Neutrophil (primary cell): ENCODE data around the gene DKK3.

ENCODE experiments used
- H3K27ac ChIP-seq: fragments of 200-600 bp; sonication (generic); 2 replicates; pipeline ENCODE4 v1.5.1; 2016; ENCODE audit warnings: mild to moderate bottlenecking, moderate library complexity
- H3K27me3 ChIP-seq: fragments of 200-600 bp; sonication (generic); 2 replicates; pipeline ENCODE4 v1.6.0; 2016; ENCODE audit warnings: mild to moderate bottlenecking
- H3K36me3 ChIP-seq: fragments of 200-600 bp; sonication (generic); 2 replicates; pipeline ENCODE4 v1.5.1; 2017
- H3K4me1 ChIP-seq, 2 experiments: fragments of 200-600 bp in 1 of 2; sonication (generic) in 1 of 2; 1 replicate in 1 of 2; 2 replicates in 1 of 2; pipeline versions ENCODE4 v1.5.1 to v1.6.1; 2013 to 2016; ENCODE audit warnings: low read depth in 1 of 2, low read length in 1 of 2, mild to moderate bottlenecking in 1 of 2, moderate library complexity in 1 of 2; ENCODE audit not compliant: control insufficient read depth in 1 of 2, insufficient read depth in 1 of 2
- H3K4me3 ChIP-seq, 2 experiments: fragments of 200-600 bp in 1 of 2; sonication (generic) in 1 of 2; 1 replicate in 1 of 2; 2 replicates in 1 of 2; pipeline ENCODE4 v1.5.1; 2013 to 2016; ENCODE audit warnings: low read depth in 1 of 2, low read length in 1 of 2, mild to moderate bottlenecking in 1 of 2, moderate library complexity in 1 of 2
- H3K9me3 ChIP-seq: fragments of 200-600 bp; sonication (generic); 2 replicates; pipeline ENCODE4 v1.5.1; 2016
- CTCF ChIP-seq: fragments of 200-600 bp; sonication (generic); IDR thresholded peaks from 2 replicates; pipeline ENCODE4 v1.5.1; 2016; ENCODE audit warnings: antibody characterized with exemption

Gene DKK3

DNA sequence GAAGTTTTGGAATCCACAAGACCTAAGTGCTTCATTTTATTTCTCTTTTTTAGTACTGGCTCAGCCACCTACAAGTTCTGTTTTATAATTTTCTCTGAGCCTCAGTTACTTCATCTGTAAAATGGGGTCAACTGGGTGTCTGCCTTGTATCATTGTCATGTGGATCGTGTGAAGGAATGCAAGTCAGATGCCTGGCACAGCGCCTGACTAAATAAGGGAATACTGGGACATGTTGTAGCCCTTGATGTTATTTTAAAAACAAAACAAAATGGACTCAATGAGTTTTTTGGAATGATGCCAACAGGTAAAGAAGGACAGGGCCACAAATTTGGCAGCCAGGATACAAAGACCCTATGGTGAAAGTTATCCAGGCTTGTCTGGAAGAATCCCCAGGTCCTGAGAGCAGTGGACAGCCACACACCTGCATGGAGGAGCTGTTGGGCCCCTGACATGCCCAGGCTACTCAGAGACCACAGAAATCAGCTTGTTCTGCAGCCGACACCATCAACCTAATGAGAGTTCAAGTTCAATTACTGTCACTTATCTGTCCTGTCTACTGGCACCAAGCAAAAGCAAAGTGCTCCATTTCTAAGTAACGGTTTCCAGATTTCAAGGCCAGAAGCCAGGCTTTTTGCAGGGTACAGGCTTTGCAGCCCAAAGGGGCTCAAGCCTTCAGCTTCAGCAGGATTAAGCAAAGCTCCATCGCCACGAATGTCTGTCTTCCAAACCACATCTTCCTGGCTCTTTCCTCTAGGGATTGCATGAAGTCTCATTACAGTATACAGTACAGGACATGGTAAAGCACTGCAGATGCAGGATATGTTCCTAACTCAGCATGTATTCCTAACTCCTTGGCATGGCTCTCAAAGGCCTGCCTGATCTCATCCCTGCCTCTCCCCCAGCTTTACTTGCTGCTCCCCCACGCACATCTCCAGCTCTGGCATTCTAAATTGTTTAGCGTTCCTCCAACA is 18.4 kb downstream of the DKK3 start:
- Histone ChIP-seq H3K4me1 (no peaks in the 10 kb centered on the region), H3K36me3 (no peaks in the 10 kb centered on the region), H3K9me3 (no peaks in the 10 kb centered on the region), H3K27ac (no peak overlapping the region), H3K27me3 (peaks cover 8% of the 10 kb centered on the region), H3K4me3 (no peak overlapping the region)
- no peak for TF ChIP-seq CTCF

DNA sequence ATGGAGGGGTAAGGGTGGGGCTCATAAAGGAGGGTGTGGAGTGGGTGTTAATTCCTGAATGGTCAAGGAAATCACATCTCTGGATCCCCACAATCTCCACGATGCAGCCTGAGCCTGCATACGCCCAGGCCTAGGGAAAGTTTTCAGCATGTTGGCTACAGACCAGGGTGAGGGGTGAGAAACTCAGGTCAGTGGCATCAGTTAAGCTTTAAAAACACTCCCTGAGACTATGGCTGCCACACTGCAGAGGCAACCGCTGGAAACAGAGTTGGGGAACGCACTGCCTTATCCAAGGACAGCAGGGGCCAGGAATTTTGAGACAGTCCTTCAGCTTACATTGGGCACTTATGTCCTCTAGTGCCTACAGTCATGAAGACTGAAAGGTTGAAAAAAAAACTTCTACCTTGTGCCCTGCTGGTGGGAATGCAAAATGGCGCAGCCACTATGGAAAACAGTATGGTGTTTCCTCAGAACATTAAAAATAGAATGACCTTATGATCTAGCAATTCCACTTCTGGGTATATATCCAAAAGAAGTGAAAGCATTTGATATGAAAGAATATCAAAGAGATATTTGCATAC is 19.7 kb downstream of the DKK3 start:
- H3K4me1 ChIP-seq: no peaks in the 10 kb centered on the region
- peaks cover 8% of the 10 kb centered on the region for H3K27me3 ChIP-seq
- no peak for TF ChIP-seq CTCF
- no peak overlapping the region for H3K4me3 ChIP-seq
- H3K36me3 ChIP-seq: no peaks in the 10 kb centered on the region
- no peaks in the 10 kb centered on the region for H3K9me3 ChIP-seq
- H3K27ac ChIP-seq: no peak overlapping the region

GRCh38 chr11:11988099-11988651 is 20.3 kb downstream of the DKK3 start:
- H3K9me3 ChIP-seq: no peaks in the 10 kb centered on the region
- H3K27me3 ChIP-seq: peaks cover 8% of the 10 kb centered on the region
- H3K27ac ChIP-seq: no peak overlapping the region
- TF ChIP-seq CTCF: no peak
- no peaks in the 10 kb centered on the region for H3K4me1 ChIP-seq
- H3K36me3 ChIP-seq: no peaks in the 10 kb centered on the region
- H3K4me3 ChIP-seq: no peak overlapping the region

- no peak overlapping the region for H3K4me3 ChIP-seq
- no peak overlapping the region for H3K27ac ChIP-seq
- H3K9me3 ChIP-seq: no peaks in the 10 kb centered on the region
- H3K4me1 ChIP-seq: no peaks in the 10 kb centered on the region
- no peaks in the 10 kb centered on the region for H3K36me3 ChIP-seq
- peaks cover 8% of the 10 kb centered on the region for H3K27me3 ChIP-seq
- TF ChIP-seq CTCF: no peak
Measured at GRCh38 chr11:11987503-11988022, 20.9 kb downstream of the DKK3 start.

GRCh38 chr11:11985954-11986949 is 22.2 kb downstream of the DKK3 start:
- Histone ChIP-seq H3K4me3 (no peak overlapping the region), H3K9me3 (no peaks in the 10 kb centered on the region), H3K4me1 (no peaks in the 10 kb centered on the region), H3K27me3 (peaks cover 4% of the 10 kb centered on the region), H3K27ac (no peak overlapping the region), H3K36me3 (no peaks in the 10 kb centered on the region)
- no peak for TF ChIP-seq CTCF
